ENCODE data around the gene RANBP10. TPM values are rescaled to one million over a fixed set of nuclear protein-coding genes. Genes with fewer than 3 reads are reported as not detected.

RANBP10 gene
- total RNA-seq, 1 experiment from 2014 or later: 13.4 TPM

- ChIA-PET CTCF (no interaction called here), POLR2A (no interaction called here)
- H3K9me3 ChIP-seq (ENCODE audit: control insufficient read depth, insufficient read depth, low read depth, low read length): no peaks in the 10 kb centered on the region
- H3K27me3 ChIP-seq (ENCODE audit: control insufficient read depth, insufficient read depth, low read length): no peaks in the 10 kb centered on the region
- no peak for DNase-seq (ENCODE audit: low read depth, low spot score)
- H3K4me1 ChIP-seq (ENCODE audit: control insufficient read depth, insufficient read depth, low read length): no peaks in the 10 kb centered on the region
- no peak overlapping the region for H3K4me3 ChIP-seq (ENCODE audit: low read depth in 2 of 2, low read length in 2 of 2)
- no peak for ATAC-seq
- TF ChIP-seq TCF7L2 (IDR thresholded peaks at IDR 0.05; ENCODE audit: low read depth, low read length) (no peak), POLR2AphosphoS5 (IDR thresholded peaks at IDR 0.05; ENCODE audit: low read depth, low read length) (no peak), CTCF (IDR thresholded peaks at IDR 0.05) (no peak), SIN3A (IDR thresholded peaks at IDR 0.05; ENCODE audit: borderline replicate concordance, insufficient read depth, low read depth, low read length) (no peak), REST (IDR thresholded peaks at IDR 0.05; ENCODE audit: insufficient read depth in 1 of 2, low read depth in 2 of 2, low read length in 1 of 2) (no peak)
- no TSS peak for BruUV-seq (replicated peaks)
- no peaks in the 10 kb centered on the region for H3K36me3 ChIP-seq (ENCODE audit: control insufficient read depth, insufficient read depth, low read length)
- no peak overlapping the region for H3K27ac ChIP-seq (ENCODE audit: low read length)
- in situ Hi-C loops (cut with HindIII; ENCODE audit: low pct_unique_long_range_greater_than_20kb, low sequenced_read_pairs) (no loop called here), intact Hi-C loops (cut with micrococcal nuclease; ENCODE audit: unreplicated experiment) (no loop called here)
These were observed 120.8 kb downstream of the RANBP10 start for GRCh38 chr16:67685388-67686112.

DNA sequence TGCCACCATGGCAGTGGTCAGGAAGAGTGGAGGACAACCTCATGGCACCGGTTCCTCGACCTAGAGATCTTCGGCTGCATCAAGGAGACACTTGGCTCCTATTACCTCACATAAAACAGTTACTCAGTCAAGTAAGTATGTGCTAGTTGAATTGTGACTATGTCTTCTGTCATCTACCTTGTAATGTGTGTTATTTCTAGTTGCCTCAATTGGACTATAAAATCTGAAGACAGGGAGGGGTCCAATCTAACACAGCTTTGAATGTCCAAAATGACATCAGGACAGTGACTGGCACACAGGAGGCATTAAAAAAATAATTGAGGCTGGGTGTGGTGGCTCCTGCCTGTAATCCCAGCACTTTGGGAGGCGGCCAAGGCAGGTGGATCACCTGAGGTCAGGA, 122.6 kb downstream of the RANBP10 start:
- Histone ChIP-seq H3K4me3 (ENCODE audit: low read depth in 2 of 2, low read length in 2 of 2) (no peak overlapping the region), H3K27ac (ENCODE audit: low read length) (no peak overlapping the region), H3K9me3 (ENCODE audit: control insufficient read depth, insufficient read depth, low read depth, low read length) (no peaks in the 10 kb centered on the region), H3K36me3 (ENCODE audit: control insufficient read depth, insufficient read depth, low read length) (no peaks in the 10 kb centered on the region), H3K4me1 (ENCODE audit: control insufficient read depth, insufficient read depth, low read length) (no peaks in the 10 kb centered on the region), H3K27me3 (ENCODE audit: control insufficient read depth, insufficient read depth, low read length) (no peaks in the 10 kb centered on the region)
- ATAC-seq (no peak), DNase-seq (ENCODE audit: low read depth, low spot score) (no peak)
- POLR2A ChIA-PET: no interaction called here
- TF ChIP-seq REST (IDR thresholded peaks at IDR 0.05; ENCODE audit: insufficient read depth in 1 of 2, low read depth in 2 of 2, low read length in 1 of 2) (no peak), TCF7L2 (IDR thresholded peaks at IDR 0.05; ENCODE audit: low read depth, low read length) (no peak), SIN3A (IDR thresholded peaks at IDR 0.05; ENCODE audit: borderline replicate concordance, insufficient read depth, low read depth, low read length) (no peak), POLR2AphosphoS5 (IDR thresholded peaks at IDR 0.05; ENCODE audit: low read depth, low read length) (no peak), CTCF (IDR thresholded peaks at IDR 0.05) (no peak)
- in situ Hi-C loops (cut with HindIII; ENCODE audit: low pct_unique_long_range_greater_than_20kb, low sequenced_read_pairs): no loop called here
- intact Hi-C loops (cut with micrococcal nuclease; ENCODE audit: unreplicated experiment): no loop called here
- BruUV-seq (replicated peaks): no TSS peak
- CTCF ChIA-PET: no interaction called here
